VCaP (cell line): ENCODE results near the gene CAMTA1.

Experiments used
- H3K27ac ChIP-seq: fragments of 450-650 bp; 2 replicates; pipeline ENCODE4 v1.5.1; 2017
- CTCF ChIP-seq: fragments of 450-650 bp; conservative IDR thresholded peaks from 2 replicates; pipeline ENCODE4 v1.5.1; 2017; ENCODE audit warnings: mild to moderate bottlenecking, moderate library complexity

Gene CAMTA1

GRCh38 chr1:6858596-6858995 lies 73.3 kb downstream of the CAMTA1 start:
- no peak overlapping the region for H3K27ac ChIP-seq
- TF ChIP-seq CTCF, result no peak

- no peak for TF ChIP-seq CTCF
- no peak overlapping the region for H3K27ac ChIP-seq
These were observed 74.4 kb downstream of the CAMTA1 start for GRCh38 chr1:6859415-6860343.

- no peak for TF ChIP-seq CTCF
- H3K27ac ChIP-seq, result no peak overlapping the region
These were observed 75.1 kb downstream of the CAMTA1 start for GRCh38 chr1:6860401-6860800.

DNA sequence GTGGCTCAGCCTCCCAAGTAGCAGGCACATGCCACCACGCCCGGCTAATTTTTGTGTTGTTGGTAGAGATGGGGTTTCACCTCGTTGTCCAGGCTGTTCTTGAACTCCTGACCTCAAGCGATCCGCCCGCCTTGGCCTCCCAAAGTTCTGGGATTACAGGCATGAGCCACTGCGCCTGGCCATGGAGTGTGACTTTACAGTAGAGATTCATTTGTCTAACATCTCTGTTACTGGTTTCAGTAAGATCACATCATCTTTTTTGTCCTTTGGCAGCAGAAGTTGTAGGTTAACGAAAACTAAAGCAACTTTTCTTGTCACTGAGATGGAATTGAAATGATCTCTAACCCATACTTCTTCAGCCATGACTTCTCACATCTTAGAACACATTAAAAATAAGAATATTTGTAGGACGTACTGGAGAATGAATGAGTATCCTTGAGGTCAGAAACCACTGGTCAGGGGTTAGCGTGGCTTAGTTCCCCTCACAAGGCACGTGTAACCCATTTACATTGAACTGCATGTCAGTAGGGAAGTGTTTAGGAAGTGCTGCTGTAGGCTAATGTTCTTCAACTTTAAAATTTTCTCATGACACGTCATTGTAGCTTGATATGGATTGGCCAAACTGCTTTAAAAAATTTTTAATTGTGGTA lies 75.9 kb downstream of the CAMTA1 start:
- no peak overlapping the region for H3K27ac ChIP-seq

GRCh38 chr1:6862906-6863305 lies 77.7 kb downstream of the CAMTA1 start:
- no peak overlapping the region for H3K27ac ChIP-seq
- TF ChIP-seq CTCF, result no peak

More for the DNA sequence above, 75.9 kb downstream of the CAMTA1 start:
- TF ChIP-seq CTCF, result no peak

DNA sequence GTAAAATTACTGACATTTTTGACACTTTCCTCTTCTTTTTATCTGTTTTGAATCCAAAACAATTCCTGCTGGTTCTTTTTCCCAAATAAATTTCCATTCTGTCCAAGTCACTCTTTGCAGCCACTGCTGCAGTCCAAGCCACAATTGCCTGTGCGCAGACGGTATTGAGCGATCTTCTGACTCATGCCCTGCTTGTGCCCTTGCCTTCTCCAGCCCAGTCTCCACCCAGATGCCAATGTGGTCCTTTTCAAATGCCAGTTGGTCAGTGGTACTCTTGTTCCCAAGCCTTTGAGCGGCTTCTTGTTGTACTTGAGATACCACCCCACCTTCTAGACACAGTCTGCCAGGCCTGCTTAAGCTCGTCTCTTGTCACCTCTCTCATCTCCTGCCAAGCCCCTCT lies 78.9 kb downstream of the CAMTA1 start:
- H3K27ac ChIP-seq, result no peak overlapping the region
- no peak for TF ChIP-seq CTCF

- no peak overlapping the region for H3K27ac ChIP-seq
- TF ChIP-seq CTCF, result no peak
These were observed 81.6 kb downstream of the CAMTA1 start for GRCh38 chr1:6866825-6867224.
